GM21717 (cell line): ENCODE measurements around the gene RTKN2.
"Not testable (repeated sequence)": the region's sequence is repeated elsewhere in the genome, so short reads cannot be mapped to it uniquely, and the experiment has no call there.

Experiments used
- ATAC-seq: cut with Tn5 transposase; IDR thresholded peaks from one replicate; pipeline ENCODE4 v1.9.1; 2021; ENCODE audit warnings: mild to moderate bottlenecking, moderate library complexity; ENCODE audit not compliant: unreplicated experiment

RTKN2 gene

GRCh38 chr10:62268399-62269114 is at the start of gene RTKN2:
Gene RTKN2, minus strand, starts transcription at chr10:62268844. Its CDS starts 234 bp downstream, at chr10:62268610.
- ATAC-seq: peak; percentile 80

GRCh38 chr10:62317257-62317656 is 48.6 kb upstream of the RTKN2 start:
- ATAC-seq: no peak

- no peak for ATAC-seq
These were observed 40.6 kb upstream of the RTKN2 start for GRCh38 chr10:62309254-62309653.

GRCh38 chr10:62308101-62308500 is 39.5 kb upstream of the RTKN2 start:
- no peak for ATAC-seq

- ATAC-seq: no peak
These were observed 39.0 kb upstream of the RTKN2 start for GRCh38 chr10:62307635-62308034.

- ATAC-seq: no peak
These were observed 38.0 kb upstream of the RTKN2 start for GRCh38 chr10:62306663-62307062.

- no peak for ATAC-seq
These were observed 37.2 kb upstream of the RTKN2 start for GRCh38 chr10:62305813-62306212.

GRCh38 chr10:62303922-62304321 is 35.3 kb upstream of the RTKN2 start:
- no peak for ATAC-seq

- ATAC-seq: no peak
These were observed 34.1 kb upstream of the RTKN2 start for GRCh38 chr10:62302760-62303159.

- no peak for ATAC-seq
These were observed 29.2 kb upstream of the RTKN2 start for GRCh38 chr10:62297857-62298256.

GRCh38 chr10:62284221-62284620 is 15.6 kb upstream of the RTKN2 start:
- no peak for ATAC-seq

GRCh38 chr10:62281348-62281747 is 12.7 kb upstream of the RTKN2 start:
- ATAC-seq: not testable (repeated sequence)

GRCh38 chr10:62280392-62280791 is 11.7 kb upstream of the RTKN2 start:
- ATAC-seq: not testable (repeated sequence)

GRCh38 chr10:62278441-62278910 is 9.8 kb upstream of the RTKN2 start:
- ATAC-seq: no peak

- ATAC-seq: no peak
These were observed 9.3 kb upstream of the RTKN2 start for GRCh38 chr10:62277971-62278370.

- ATAC-seq: no peak
These were observed 1.4 kb upstream of the RTKN2 start for GRCh38 chr10:62270020-62270419.

- ATAC-seq: peak; percentile 3
These were observed 631 bp downstream of the RTKN2 start for GRCh38 chr10:62268027-62268398.

- no peak for ATAC-seq
These were observed 2.0 kb downstream of the RTKN2 start for GRCh38 chr10:62266611-62267010.

- ATAC-seq: no peak
These were observed 2.5 kb downstream of the RTKN2 start for GRCh38 chr10:62266147-62266546.

- ATAC-seq: no peak
These were observed 3.8 kb downstream of the RTKN2 start for GRCh38 chr10:62264702-62265436.

GRCh38 chr10:62264126-62264525 is 4.5 kb downstream of the RTKN2 start:
- ATAC-seq: no peak

- no peak for ATAC-seq
These were observed 7.0 kb downstream of the RTKN2 start for GRCh38 chr10:62261666-62262065.
